DMS53 (cell line): ENCODE data around the gene DOCK11.

ENCODE experiments used
- DNase-seq: peaks from one replicate; lab custom pipeline; 2025; lab: John Stamatoyannopoulos, UW

Gene DOCK11

DNA sequence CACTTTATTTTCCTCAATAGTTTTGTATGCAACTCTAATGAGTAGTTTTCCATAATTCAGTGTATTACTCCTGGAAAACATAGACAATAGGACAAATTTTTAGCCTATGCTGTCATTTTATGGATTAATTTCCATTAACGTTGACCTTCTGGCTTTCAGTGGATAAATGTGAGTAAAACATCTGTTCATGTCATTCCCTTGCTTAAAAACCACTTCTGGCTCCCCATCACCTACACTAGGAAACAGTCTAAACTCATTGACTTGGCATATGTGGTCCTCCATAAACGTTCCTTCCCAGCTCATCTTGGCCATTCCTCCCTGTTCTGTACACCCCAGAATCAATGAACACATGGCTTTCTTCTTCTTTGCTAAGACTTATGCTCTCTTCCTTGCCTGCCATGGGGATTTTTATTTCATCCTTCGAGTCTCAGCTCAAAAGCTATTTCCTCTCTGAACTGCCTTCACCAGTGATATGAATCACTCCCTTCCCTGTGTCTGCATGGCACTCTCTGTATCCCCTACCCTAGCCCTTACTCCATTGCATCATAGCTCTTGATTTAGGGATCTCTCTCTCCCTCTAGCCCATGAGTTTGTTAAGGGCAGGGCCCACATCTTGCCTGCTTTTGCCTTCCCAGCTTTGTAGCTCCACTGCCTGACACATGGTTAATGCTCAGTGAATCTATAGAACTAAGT is 34.8 kb downstream of the DOCK11 start:
- no peak for DNase-seq

DNA sequence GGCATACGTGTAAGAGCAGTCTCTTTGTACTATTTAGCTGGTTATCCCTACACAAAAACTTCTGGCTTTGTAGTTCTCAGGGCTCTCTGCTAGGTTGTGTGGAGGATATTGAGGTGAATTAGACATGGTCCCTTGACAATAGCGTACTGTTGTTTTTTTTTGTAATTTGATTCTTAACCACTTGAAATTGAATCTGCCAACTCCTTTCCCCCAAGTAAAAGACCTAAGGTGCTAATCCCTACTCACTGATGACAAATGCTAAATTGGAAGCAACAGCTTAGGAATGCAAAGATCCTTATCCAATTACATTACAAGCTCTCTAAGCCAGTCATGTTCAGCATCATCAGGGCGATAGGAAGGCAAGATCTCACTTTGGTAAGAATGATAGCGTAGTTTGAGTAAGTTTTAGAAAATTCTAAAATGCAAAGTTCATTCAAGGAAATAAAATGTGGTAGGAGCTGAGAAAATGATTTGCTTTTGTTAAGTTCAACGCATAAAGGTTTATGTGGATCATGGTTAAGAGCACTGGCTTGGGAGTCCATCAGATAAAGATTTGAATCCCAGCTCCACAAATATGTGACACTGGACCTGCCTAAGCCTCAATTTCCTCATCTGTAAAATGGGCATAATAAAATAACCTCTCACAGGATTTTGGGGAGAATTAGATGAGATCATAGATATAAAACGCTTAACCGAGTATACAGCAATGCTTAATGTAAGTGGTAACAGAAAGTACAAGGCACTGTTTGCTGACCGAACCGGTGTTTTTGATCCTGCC is 39.3 kb downstream of the DOCK11 start:
- no peak for DNase-seq

DNA sequence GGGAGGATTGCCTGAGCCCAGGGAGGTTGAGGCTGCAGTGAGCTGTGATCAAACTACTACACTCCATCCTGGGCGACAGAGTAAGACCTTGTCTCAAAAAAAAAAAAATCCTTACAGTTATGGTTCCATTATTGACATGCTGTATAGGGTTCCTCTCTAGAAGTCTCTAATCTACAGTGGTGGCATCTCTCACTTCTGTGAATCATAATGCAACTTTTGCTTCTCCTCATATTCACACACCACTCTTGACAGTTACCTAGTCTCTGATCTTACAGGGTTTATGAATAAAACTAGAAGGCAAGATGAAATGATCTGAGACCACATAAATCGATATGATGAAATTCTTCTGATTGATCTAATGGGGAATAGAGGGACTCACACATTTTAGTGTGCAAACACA is 40.6 kb downstream of the DOCK11 start:
- no peak for DNase-seq

DNA sequence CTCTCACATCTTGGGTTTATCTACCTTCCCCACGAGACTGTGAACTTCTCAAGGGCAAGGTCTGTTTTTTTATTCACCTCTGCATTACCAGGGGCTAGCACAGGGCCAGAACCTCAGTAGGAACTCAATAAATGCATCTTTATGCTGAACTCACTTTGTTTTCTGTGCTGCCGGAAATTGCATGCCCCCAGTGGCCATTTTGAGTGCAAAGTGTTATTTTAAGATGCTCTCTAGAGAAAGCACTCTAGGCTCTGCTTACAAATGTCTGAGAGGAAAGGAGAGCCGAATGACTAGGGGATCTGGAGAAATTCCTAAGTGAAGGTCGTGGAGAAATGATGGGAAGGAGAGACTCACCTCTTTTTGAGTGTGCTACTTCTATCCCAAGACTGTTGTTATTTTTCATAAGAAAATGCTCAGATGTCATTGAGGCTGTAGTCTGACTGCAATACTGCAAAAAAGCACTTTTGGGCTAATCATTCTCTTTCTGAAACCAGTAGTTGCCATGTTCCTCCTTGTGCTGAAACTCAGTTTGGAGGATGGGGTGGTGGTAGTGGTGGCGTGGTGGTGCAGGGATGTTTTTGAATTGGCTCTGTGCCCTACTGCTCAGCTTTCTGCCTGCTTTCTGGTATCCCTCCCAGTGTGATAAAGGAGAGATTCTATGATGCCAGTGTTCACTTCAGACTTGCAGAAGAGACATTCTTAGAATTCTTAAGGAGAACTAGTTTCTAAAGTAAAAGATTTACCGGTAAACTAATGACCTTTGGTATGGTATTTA is 41.3 kb downstream of the DOCK11 start:
- DNase-seq = peak; percentile 15

DNA sequence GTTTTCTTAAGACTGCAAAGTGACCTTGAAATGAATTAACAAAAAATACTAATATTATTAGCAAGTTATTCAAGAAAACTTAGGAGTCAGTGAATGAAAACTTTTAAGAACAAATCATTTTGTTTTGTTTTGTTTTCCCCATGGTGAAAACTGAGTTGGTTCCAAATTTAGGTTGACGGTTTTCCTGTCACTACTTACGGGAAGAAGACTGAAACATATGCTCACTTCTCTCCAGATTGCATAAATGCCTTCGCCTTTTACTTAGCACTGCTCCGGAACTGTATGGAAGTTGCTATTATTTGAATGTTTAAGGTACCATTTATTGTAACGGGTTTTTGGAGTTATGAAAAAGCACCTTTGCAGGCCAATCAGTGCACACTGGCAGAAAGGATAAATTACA is 42.8 kb downstream of the DOCK11 start:
- DNase-seq = no peak

DNA sequence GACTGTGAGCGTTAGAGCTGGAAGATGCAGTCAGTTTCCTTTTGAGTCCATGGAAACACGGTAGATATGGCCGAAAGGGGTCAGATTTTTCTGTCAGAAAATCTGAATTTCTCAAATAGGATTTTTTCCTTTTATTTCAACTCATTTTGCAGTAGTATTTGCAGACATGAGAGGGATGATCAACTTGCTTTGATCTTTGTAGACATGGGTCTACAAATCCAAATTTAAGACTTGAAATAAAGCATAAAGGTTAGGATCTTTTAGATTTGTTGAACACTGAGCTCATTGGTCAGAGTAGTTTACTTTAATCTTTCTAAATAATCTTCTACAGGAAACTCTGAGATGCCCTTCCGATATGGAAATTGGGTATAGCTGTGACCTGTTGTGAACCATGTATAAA is 44.7 kb downstream of the DOCK11 start:
- DNase-seq = no peak

DNA sequence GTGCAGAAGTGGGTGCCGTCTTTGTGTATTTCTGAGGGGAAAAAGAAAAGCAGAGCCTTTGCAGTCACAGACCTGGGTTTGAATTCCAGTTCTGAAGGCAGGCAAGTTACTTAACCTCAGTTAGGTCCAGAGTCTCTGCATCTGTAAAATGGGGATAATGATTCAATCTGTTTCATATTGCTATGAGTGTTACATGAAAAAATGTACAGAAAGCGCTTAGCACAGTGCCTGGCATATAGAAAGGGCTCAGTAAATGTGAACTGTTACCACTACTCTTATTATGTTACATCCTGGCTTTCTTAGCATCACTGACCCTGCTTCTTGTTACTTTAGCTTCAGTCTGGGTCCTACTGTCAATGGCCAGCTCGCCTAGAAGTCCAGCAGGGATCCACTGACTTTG is 45.9 kb downstream of the DOCK11 start:
- DNase-seq = no peak

DNA sequence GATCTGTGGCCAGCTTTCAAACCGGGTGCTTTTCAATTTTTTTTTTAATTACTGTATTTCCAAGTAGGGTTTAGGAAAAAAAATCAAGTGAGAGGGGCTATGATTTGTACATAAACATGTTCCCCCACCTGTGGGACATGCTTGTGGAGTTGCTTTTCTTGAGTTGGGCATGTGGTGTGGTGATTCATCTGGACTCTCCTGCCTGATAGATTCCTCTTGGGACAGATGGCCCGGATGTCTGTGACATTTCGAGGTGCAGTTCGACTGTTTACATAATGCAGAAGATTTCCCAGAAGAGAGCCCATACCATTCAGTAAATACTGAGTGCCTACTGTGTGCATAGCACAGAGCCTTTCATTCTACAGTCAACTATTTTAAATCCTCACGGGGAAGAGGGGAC is 49.9 kb downstream of the DOCK11 start:
- DNase-seq = no peak

DNA sequence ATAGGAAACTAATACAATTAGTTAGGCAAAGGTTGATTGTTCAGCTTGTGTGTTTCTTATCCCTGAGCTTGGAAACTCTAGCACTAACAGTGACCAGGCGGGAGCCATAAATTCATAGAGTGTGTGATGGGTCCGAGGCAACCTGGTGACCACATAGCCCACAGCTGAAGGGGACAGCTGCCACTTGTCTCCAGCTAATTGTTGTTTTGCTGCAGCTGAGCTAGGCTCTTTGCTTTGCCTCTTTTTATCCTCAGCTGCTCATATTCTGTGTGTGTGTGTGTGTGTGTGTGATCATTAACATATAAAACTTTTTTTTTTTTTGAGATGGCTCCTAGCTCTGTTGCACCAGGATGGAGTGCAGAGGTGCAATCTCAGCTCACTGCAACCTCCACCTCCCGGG is 53.2 kb downstream of the DOCK11 start:
- no peak for DNase-seq

DNA sequence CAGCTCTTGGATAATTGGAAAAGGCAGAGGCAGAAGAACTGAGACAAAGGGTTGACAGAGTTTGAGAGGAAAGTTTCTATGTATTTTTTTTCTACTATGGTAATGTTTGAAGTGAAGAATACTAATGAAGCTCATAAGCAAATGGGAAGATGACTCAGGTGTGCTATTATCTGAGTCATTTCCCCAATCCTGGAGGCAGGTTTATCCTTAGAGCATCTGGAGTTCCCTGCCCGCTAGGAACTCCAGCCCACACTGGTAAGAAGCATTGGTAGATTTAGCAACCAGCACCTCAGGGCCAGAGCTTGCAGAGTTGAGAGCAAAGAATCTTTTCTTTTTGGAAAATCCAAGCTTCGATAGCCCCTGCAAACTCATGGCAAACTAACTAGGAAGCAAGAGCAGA is 55.2 kb downstream of the DOCK11 start:
- peak; percentile 22 for DNase-seq

DNA sequence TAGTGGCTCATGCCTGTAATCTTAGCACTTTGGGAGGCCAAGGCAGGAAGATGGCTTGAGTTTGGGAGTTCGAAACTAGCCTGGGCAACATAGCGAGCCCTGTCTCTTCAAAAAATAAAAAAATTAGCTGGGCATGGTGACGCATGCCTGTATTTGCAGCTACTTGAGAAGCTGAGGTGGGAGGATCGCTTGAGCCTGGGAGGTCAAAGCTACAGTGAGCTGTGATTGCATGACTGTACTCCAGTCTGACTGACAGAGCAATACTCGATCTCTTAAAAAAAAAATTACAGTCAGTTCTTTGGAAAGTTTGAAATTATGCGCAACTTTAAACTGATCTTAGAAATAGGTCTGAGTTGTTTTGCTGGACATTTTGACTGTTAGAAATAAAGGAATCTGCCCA is 55.8 kb downstream of the DOCK11 start:
- no peak for DNase-seq

DNA sequence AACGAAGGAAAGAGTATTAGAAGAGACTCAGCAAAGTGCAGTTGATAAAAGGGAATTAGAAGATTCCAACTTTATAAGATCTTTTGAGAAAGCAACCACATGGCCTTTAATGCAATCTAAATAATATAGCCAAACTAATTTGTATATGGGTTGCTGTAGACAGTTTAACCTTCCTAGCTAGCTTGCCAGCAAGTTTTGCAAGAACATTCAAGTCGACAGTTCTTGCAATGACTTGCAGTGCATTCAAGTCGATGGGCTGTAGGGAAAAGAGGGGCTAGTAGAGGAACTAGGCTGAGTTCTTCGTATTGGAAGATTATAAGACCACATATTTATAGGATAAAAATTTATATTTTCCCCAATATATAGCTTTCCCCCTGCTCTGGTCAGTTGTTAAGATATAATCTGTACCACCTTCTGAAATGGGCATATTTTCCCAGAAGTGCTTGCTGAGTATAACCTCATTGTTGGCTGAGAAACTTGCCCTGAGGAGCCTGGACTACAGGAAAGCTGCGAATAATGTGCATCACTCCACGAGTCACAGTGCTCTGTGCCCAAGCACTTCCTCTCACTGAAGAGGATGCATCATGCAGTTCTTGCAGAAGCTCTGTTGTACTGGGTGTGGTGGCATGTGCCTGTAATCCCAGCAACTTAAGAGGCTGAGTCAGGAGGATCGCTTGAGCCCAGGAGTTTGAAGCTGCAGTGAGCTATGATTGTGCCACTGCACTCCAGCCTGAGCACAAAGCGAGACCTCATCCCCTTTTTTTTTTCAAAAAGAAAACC is 56.7 kb downstream of the DOCK11 start:
- DNase-seq = peak; percentile 20

DNA sequence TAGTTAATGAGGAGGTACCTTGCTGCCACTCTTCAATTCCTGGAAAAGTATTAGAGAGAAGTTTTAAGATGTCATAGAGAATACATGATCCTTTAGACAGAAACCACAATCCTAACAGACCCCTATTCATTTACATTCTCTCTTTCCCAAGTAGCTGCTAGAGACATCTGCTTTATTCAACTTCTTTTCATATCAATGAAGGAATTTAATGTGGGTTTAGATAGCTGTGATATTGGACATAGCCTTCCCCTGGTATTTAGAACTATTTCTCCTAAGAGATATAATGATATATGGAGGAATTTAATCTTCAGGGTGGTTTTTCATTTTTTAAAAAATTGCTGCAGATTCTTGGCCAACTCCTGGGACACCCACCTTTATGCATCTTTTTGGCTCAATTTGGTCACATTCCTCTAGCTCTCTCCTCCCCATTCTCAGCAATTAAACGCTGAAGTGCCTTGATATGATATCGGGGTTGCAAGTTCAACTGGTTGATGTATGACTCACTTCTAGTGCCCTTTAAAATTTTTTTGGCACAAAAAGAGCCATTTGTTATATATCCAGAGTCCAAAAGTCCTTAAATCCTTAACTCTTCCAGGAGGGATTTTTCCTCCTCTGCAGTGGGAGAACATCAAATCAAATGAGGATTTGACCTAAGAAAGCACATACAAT is 57.6 kb downstream of the DOCK11 start:
- no peak for DNase-seq

DNA sequence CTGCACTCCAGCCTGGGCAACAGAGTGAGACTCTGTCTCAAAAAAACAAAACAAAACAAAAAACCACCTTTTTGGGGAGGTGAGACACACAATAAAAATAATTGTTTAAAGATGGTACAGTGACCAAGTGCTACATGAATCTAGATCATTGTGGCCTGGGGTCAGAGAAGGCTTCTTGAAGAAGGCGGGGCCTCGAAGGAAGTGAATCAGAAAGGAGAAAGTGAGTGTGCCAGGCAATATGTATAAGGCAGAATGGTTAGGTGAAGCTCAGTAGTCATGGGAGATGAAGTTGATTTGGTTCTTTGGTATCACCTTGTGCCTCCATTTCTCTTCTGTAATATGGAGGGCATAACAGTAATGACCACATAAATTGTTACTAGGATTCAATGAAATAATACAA is 58.9 kb downstream of the DOCK11 start:
- no peak for DNase-seq

DNA sequence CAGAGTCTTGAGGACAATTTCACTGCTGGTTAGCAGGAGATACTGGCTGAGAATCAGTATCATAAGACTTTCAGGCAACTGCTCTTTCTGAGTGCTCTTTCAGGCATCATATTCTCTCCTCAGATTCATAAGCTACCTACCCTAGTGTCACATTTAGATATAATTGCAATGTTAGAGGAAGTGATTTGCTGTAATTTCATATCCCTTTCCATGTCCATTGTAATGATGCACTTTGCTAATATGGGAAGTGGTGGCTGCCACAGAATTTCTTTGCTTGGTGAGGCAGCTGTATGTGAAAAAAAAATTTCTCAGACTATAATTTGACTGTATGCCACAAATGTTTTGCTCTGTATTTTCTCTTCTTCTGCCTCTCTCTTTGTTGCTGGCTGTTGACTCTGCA is 63.3 kb downstream of the DOCK11 start:
- no peak for DNase-seq

DNA sequence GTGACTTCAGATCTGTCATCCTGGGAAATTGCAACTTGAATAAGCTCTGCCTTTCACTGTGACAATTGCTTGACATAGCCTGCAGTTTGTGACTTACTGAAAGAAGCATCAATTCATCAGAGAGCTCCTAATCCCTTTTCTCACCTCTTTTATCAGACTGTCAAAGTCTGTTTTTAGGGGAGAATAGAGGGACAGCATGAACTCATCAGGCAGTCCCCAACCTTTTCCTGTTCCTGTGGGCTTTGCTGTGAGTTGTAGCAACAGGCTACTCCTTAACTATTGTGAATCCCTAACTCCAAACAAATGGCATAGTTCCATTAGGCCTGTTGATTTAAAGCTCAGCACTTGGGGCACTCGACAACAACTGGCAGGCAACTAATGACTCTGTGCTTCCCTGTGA is 64.9 kb downstream of the DOCK11 start:
- DNase-seq = no peak

DNA sequence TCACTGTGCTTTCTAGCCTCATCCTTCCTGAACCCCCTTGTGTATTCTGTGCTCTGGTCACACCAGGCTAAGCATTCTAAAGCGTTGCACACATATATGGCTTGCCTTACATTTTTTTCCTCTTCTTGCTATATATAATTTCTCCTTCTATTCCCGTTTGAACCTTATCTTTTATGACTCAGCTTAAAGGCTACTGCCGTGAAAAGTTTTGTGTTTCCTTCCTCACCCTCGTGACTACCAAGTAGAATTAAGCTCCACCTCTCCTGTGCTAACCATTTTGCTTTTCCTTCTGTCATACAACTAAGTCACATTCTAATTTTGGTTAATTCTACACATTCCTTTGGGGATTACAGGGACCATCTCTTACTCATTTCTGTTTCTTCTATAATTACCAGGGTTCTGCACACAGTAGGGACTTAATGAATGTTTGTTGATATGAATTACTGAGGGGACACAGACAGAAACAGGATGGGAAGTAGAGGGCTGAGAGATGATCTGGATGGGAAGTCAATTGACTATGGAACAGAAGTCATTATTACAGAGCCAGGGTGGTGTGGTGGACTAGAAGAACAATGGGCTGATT is 67.1 kb downstream of the DOCK11 start:
- DNase-seq = no peak

DNA sequence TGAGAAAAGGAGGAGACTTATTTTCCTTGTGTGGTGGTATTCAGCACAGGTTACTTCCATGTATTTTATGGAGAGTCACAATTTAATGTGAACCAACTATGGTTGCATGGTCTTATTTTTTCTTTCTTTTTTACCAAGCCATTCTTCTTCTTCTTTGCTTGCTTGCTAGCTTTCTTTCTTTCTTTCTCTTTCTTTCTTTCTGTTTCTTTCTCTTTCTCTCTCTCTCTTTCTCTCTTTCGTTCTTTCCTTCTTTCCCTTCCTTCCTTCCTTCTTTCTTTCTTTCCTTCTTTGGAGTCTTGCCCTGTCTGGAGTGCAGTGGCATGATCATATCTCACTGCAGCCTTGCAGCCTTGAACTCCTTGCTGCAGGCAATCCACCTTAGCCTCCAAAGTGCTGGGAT is 68.9 kb downstream of the DOCK11 start:
- DNase-seq = no peak

DNA sequence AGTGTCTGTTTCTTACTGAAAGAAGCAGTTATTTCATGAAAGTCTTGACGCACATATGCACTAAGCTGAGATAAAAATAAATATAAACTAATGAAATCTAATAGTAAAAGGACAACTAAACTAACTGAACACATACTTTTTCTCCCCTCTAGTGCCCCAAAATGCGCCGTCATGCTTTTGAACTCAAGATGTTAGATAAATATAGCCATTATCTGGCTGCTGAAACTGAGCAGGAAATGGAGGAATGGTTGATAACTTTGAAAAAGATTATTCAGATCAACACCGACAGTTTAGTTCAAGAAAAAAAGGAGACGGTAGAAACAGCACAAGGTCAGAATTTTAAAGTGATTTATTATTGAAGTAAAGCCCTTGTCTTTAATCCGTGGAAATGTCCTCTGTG is 70.2 kb downstream of the DOCK11 start:
- no peak for DNase-seq

DNA sequence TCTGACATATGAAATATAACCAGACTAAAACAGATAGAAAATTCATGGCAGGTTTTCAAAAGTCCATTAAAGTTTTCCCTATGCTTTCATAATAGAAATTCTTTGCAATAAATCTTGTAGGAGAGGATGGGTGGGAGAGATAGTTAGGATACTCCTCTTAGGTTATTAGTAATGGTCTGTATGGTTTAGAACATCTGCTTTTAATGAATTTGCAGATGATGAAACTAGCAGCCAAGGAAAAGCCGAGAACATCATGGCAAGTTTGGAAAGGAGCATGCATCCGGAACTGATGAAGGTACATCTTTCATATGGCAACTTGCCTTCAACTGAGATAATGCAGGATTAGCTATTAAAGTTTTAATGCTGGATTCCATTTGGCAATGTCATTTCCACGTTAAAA is 70.7 kb downstream of the DOCK11 start:
- DNase-seq = no peak

DNA sequence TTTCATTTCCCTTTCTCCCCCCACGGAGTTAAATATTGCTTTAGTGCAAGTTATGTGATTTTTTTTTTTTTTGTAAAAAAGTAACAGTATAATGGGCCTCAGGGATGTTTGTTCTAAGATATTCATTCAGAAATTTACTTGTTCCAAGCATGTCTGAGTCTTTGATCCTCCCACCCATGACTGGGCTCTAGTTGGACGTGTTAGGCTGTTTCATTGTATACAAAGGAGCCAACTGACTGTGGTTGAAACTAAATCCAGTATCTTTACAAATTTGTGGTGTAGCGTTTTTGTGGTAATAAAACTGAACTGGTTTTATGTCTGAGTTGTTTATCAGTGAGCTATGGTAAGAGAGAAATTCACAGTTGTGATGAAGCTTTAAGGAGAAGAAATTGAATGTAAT is 74.1 kb downstream of the DOCK11 start:
- DNase-seq = no peak
